NCI-H2081 (cell line): ENCODE data around the gene PLEKHA8.
A peak's percentile ranks its signal among the peaks of the same experiment; 100 is the strongest.

Experiments
- DNase-seq, 2 experiments: peaks; one replicate each; lab custom pipeline; 2025; lab: John Stamatoyannopoulos, UW

PLEKHA8 gene

GRCh38 chr7:30169579-30169978, 141.4 kb downstream of the PLEKHA8 start:
- DNase-seq, result no peak

DNA sequence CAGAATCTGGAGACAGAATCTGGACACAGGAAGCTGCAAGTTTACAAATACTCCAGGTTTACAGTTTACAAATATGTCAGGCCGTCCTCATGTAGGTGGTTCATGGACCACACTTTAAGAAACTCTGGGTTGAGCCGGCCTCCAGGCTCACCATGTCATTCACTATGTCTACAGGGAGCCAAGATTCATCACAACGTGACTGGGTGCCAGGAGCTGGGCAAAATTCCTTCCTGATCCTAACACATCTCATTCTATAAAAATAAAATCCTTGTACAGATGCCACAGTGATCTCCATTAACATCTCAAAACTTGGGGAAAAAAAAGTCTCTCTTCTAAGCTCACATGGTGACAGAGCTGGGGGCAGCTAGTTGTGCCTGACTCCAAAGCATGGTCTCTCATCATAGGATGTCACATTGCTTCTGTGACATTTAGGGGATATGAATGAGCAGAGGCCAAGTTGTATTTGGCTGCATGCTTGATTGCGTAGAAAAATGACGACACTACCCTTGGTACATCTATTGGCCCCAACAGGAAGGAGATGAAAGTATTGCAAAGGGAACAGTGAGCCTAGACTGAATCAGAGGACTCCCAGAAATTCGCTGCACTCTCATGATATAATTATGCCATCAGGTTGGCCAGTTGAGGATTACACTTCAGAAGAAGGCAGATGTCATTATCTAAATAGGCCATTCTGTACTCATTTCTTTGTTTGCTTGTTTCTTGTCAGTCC, 142.4 kb downstream of the PLEKHA8 start:
- DNase-seq, result no peak

DNA sequence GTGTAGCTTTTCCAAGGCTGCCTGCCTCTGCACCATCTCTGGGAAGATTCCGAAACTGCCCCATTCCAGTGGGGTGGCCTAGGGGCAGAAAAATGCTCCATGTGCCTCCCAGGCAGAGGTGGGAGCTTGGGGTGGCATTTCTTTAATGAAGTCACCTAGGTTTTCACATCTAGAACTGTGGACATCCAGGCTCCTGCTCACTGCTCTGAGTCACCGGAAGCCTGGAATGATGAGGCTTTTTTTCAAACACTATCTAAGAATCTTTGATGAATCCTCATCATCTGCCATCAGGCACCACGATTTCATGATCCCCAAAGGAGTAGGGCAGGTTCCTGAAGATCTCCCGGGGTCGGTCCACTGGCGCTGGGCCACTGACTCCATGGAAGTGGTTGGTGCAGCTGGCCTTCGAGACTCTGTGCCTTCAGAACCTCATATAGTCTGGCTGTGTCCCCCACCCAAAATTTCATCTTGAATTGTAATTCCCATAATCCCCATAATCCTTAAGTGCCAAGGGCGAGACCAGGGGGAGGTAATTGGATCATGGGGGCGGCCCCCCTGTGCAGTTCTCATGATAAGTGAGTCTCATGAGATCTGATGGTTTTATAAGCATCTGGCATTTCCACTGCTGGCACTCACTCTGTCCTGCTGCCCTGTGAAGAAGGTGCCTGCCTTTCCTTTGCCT, 143.7 kb downstream of the PLEKHA8 start:
- DNase-seq, result no peak

GRCh38 chr7:30172451-30172850, 144.2 kb downstream of the PLEKHA8 start:
- peak; percentile 27 to 75 for DNase-seq

- peak; percentile 99 to 100 for DNase-seq
Observed at GRCh38 chr7:30173058-30173897, 145.1 kb downstream of the PLEKHA8 start.

GRCh38 chr7:30175180-30175579, 147.0 kb downstream of the PLEKHA8 start:
- DNase-seq, result peak; percentile 27 to 66

DNA sequence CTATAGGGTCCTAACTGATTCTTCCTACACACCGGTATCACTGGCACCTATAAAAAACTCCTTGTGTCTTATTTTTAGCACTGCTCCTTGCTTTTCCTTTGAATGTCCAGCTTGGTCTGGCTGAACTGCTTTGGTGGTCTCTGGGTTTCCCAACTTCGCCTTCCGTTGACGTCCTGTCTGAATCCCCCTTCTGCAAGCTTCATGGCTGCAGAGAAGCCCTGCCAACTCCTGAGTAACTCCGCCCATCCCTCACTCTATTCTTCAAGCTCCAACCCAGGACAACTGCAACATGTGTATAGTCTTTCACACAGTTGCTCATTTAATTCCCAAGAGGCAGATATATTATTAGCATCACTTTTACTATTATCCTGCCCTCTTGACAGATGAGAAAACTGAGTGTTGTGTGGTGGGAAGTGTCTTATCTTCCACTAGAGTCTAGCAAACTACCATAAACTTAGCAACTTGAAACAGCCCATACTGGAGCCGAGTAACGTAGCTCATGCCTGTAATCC, 147.5 kb downstream of the PLEKHA8 start:
- DNase-seq, result no peak

- no peak for DNase-seq
Observed at GRCh38 chr7:30176463-30177109, 148.4 kb downstream of the PLEKHA8 start.

- no peak for DNase-seq
Observed at GRCh38 chr7:30177186-30177585, 149.0 kb downstream of the PLEKHA8 start.

- DNase-seq, result no peak
Observed at GRCh38 chr7:30177965-30178364, 149.8 kb downstream of the PLEKHA8 start.

GRCh38 chr7:30178748-30179436, 150.7 kb downstream of the PLEKHA8 start:
- DNase-seq, result no peak
